Measurements from ENCODE around the gene PPIC. TPM values are rescaled to one million over a fixed set of nuclear protein-coding genes. Genes with fewer than 3 reads are reported as not detected.
"Not testable (repeated sequence)": the region's sequence is repeated elsewhere in the genome, so short reads cannot be mapped to it uniquely, and the experiment has no call there.

Gene PPIC
- total RNA-seq, 1 donor from 2014 or later: 46.0 TPM

DNA sequence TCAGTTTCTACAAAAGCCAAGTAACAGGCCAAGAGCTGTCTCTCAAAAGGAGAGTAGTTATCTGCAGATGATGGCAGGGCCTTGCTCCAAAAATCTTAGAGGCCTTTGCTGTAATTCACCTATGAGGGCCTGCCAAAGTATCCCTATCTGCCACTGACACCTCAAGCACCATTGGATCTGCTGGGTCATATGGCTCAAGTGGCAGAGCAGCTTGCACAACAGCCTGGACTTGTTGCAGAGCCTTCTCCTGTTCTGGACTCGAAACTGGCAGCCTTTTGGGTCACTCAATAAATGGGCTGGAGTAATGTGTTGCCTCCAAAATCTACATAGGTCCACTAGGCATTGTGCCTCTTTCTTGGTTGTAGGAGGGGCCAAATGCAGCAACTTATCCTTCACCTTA lies 62.8 kb downstream of the PPIC start:
- ATAC-seq; DNase-seq (ENCODE audit: missing footprints); intact Hi-C loops (cut with DNase I): not testable (repeated sequence)

Other genes starting within 250 kb of the PPIC start
- gene SNX24, start 191.1 kb downstream of the PPIC start, total RNA-seq: 14.0 TPM
- 0.81 TPM for gene PRDM6, start 52.5 kb upstream of the PPIC start, total RNA-seq

Measured in Right ventricle myocardium inferior (tissue), 1 donor.